HEK293T (cell line): Measurements from ENCODE around the gene SPATA2.

ENCODE experiments used
- BHLHE40 ChIP-seq: fragments of 450-650 bp; IDR thresholded peaks from 2 replicates; pipeline ENCODE4 v1.6.1; 2016; ENCODE audit warnings: mild to moderate bottlenecking, moderate library complexity, borderline replicate concordance
- CTBP1 ChIP-seq: fragments of 450-650 bp; IDR thresholded peaks from 2 replicates; pipeline ENCODE4 v1.6.1; 2016; ENCODE audit warnings: borderline replicate concordance
- ELF4 ChIP-seq: fragments of 450-650 bp; IDR thresholded peaks from 2 replicates; pipeline ENCODE4 v1.6.1; 2017; ENCODE audit warnings: antibody characterized with exemption
- FOXA1 ChIP-seq: fragments of 450-650 bp; IDR thresholded peaks from 2 replicates; pipeline ENCODE4 v1.6.1; 2016; ENCODE audit warnings: mild to moderate bottlenecking
- FOXK2 ChIP-seq: fragments of 450-650 bp; IDR thresholded peaks from 2 replicates; pipeline ENCODE4 v1.6.1; 2016; ENCODE audit warnings: mild to moderate bottlenecking
- FOXM1 ChIP-seq: fragments of 450-650 bp; IDR thresholded peaks from 2 replicates; pipeline ENCODE4 v1.6.1; 2017; ENCODE audit warnings: mild to moderate bottlenecking, borderline replicate concordance
- HDGF ChIP-seq: fragments of 450-650 bp; IDR thresholded peaks from 2 replicates; pipeline ENCODE4 v1.6.1; 2017; ENCODE audit warnings: antibody characterized with exemption, borderline replicate concordance
- L3MBTL2 ChIP-seq: fragments of 450-650 bp; conservative IDR thresholded peaks from 2 replicates; pipeline ENCODE4 v1.6.1; 2016; ENCODE audit warnings: mild to moderate bottlenecking
- LEF1 ChIP-seq: fragments of 450-650 bp; IDR thresholded peaks from 2 replicates; pipeline ENCODE4 v1.6.1; 2017; ENCODE audit warnings: mild to moderate bottlenecking, borderline replicate concordance
- NFRKB ChIP-seq: fragments of 450-650 bp; IDR thresholded peaks from 2 replicates; pipeline ENCODE4 v1.6.1; 2016; ENCODE audit warnings: mild to moderate bottlenecking, moderate library complexity
- SUZ12 ChIP-seq: fragments of 450-650 bp; IDR thresholded peaks from 2 replicates; pipeline ENCODE4 v1.6.1; 2016; ENCODE audit warnings: mild to moderate bottlenecking
- TARDBP ChIP-seq: fragments of 450-650 bp; IDR thresholded peaks from 2 replicates; pipeline ENCODE4 v1.6.1; 2016
- ZNF384 ChIP-seq: fragments of 450-650 bp; IDR thresholded peaks from 2 replicates; pipeline ENCODE4 v1.6.1; 2016

- TF ChIP-seq CTBP1 (no peak), FOXK2 (no peak), ELF4 (no peak), SUZ12 (no peak), NFRKB (no peak), ZNF384 (no peak), BHLHE40 (no peak), TARDBP (no peak), FOXM1 (no peak), HDGF (no peak), FOXA1 (no peak), LEF1 (no peak), L3MBTL2 (no peak)
These were observed 36.4 kb downstream of the SPATA2 start for GRCh38 chr20:49878977-49879376.
